SK-N-SH (cell line): ENCODE results near the gene DPY19L1. TPM values are rescaled to one million over a fixed set of nuclear protein-coding genes. Genes with fewer than 3 reads are reported as not detected.
"Not testable (repeated sequence)": the region's sequence is repeated elsewhere in the genome, so short reads cannot be mapped to it uniquely, and the experiment has no call there.

Experiments used
- CTCF ChIA-PET: fragments of 300-600, 350-600 bp; formaldehyde crosslinking; extraction: SDS; loops from one replicate; lab custom pipeline; 2021; lab: Yijun Ruan, JAX
- POLR2A ChIA-PET: fragments of 350-600 bp; sonication (Branson Sonifier 250); formaldehyde crosslinking; extraction: SDS; loops from one replicate; lab custom pipeline; 2020; ENCODE audit warnings: antibody characterized with exemption, inconsistent platforms; lab: Yijun Ruan, JAX
- DNase-seq: peaks from one replicate; pipeline ENCODE4 v3.0.0; 2012
- H2AFZ ChIP-seq: fragments of 200-600 bp; sonication (generic); 2 replicates; pipeline ENCODE4 v1.8.1; 2016; ENCODE audit warnings: antibody characterized with exemption, mild to moderate bottlenecking, low read depth
- H3F3A ChIP-seq: fragments of 200-600 bp; sonication (generic); replicated peaks from 2 replicates; pipeline ENCODE3; 2016; ENCODE audit warnings: antibody characterized with exemption, mild to moderate bottlenecking; ENCODE audit not compliant: insufficient read depth
- H3K27ac ChIP-seq, 2 experiments: fragments of 200-500 bp in 1 of 2; fragments of 200-600 bp in 1 of 2; sonication (Bioruptor generic) in 1 of 2; sonication (generic), shearing (Covaris generic) in 1 of 2; 2 replicates each; pipeline versions ENCODE4 v1.5.1 to v1.6.1; 2014 to 2016; ENCODE audit warnings: low read depth in 2 of 2, inconsistent platforms in 1 of 2, low read length in 1 of 2, mild to moderate bottlenecking in 1 of 2, mixed read lengths in 1 of 2
- H3K27me3 ChIP-seq: fragments of 200-600 bp; sonication (generic), shearing (Covaris generic); 2 replicates; pipeline ENCODE4 v1.6.1; 2016; ENCODE audit warnings: mixed run types; ENCODE audit not compliant: insufficient read depth
- H3K36me3 ChIP-seq, 2 experiments: fragments of 200-500 bp in 1 of 2; fragments of 200-600 bp in 1 of 2; sonication (Bioruptor generic) in 1 of 2; sonication (generic) in 1 of 2; replicated peaks in 1 of 2; 2 replicates each; pipeline versions ENCODE3 to v1.5.1; 2014 to 2016; ENCODE audit warnings: low read length in 1 of 2, mild to moderate bottlenecking in 1 of 2; ENCODE audit not compliant: insufficient read depth in 2 of 2, control insufficient read depth in 1 of 2
- H3K4me1 ChIP-seq, 2 experiments: fragments of 200-500 bp in 1 of 2; fragments of 200-600 bp in 1 of 2; sonication (Bioruptor generic) in 1 of 2; sonication (generic), shearing (Covaris generic) in 1 of 2; 2 replicates each; pipeline versions ENCODE4 v1.5.1 to v1.6.1; 2014 to 2016; ENCODE audit warnings: low read depth in 1 of 2, low read length in 1 of 2, mixed run types in 1 of 2; ENCODE audit not compliant: insufficient read depth in 2 of 2, control insufficient read depth in 1 of 2
- H3K4me2 ChIP-seq: fragments of 200-600 bp; sonication (generic), shearing (Covaris generic); 2 replicates; pipeline ENCODE4 v1.6.1; 2017; ENCODE audit warnings: mixed run types
- H3K4me3 ChIP-seq, 2 experiments: fragments of 200-500 bp in 1 of 2; fragments of 200-600 bp in 1 of 2; sonication (Bioruptor generic) in 1 of 2; sonication (generic), shearing (Covaris generic) in 1 of 2; 2 replicates each; pipeline versions ENCODE4 v1.5.1 to v1.8.1; 2014 to 2016; ENCODE audit warnings: low read depth in 2 of 2, inconsistent platforms in 1 of 2, low read length in 1 of 2, mild to moderate bottlenecking in 1 of 2, mixed read lengths in 1 of 2, moderate library complexity in 1 of 2
- H3K79me2 ChIP-seq: fragments of 200-600 bp; sonication (generic); 2 replicates; pipeline ENCODE4 v1.8.1; 2017; ENCODE audit warnings: mild to moderate bottlenecking; ENCODE audit not compliant: insufficient read depth
- H3K9ac ChIP-seq: fragments of 200-600 bp; sonication (generic); 2 replicates; pipeline ENCODE4 v1.6.1; 2017; ENCODE audit warnings: mixed run types
- H3K9me2 ChIP-seq: fragments of 200-600 bp; sonication (generic); 2 replicates; pipeline ENCODE4 v1.6.1; 2017; ENCODE audit warnings: mixed run types
- H3K9me3 ChIP-seq: fragments of 200-600 bp; sonication (generic); 2 replicates; pipeline ENCODE4 v1.6.1; 2017; ENCODE audit warnings: mixed run types, mild to moderate bottlenecking, moderate library complexity
- H4K20me1 ChIP-seq: fragments of 200-600 bp; sonication (generic); 2 replicates; pipeline ENCODE4 v1.6.1; 2017; ENCODE audit warnings: mild to moderate bottlenecking, mixed run types; ENCODE audit not compliant: insufficient read depth
- CHD2 ChIP-seq: fragments of 150-350 bp; IDR thresholded peaks from 2 replicates; pipeline ENCODE4 v1.6.1; 2018; ENCODE audit warnings: low read length; ENCODE audit not compliant: partially characterized antibody
- EP300 ChIP-seq, 2 experiments: IDR thresholded peaks; 2 replicates each; pipeline versions ENCODE4 v1.4.0 to v1.6.1; 2012; ENCODE audit warnings: borderline replicate concordance in 1 of 2, low read depth in 1 of 2, low read length in 1 of 2
- EZH2phosphoT487 ChIP-seq: fragments of 200-600 bp; sonication (generic); IDR thresholded peaks from 2 replicates; pipeline ENCODE4 v1.6.1; 2017; ENCODE audit warnings: low read depth, mixed run types, mild to moderate bottlenecking, antibody characterized with exemption, moderate library complexity, borderline replicate concordance
- FOXJ3 ChIP-seq: sonication (generic); formaldehyde crosslinking; IDR thresholded peaks from 2 replicates; pipeline ENCODE4 v1.5.1; 2020; ENCODE audit warnings: mild to moderate bottlenecking, missing genetic modification reagents
- GABPA ChIP-seq: IDR thresholded peaks from 2 replicates; pipeline ENCODE4 v1.4.0; 2012; ENCODE audit warnings: low read depth, mild to moderate bottlenecking
- GATA2 ChIP-seq: sonication (generic); formaldehyde crosslinking; IDR thresholded peaks from 2 replicates; pipeline ENCODE4 v1.5.0; 2020; ENCODE audit warnings: mild to moderate bottlenecking, missing genetic modification reagents
- MEF2A ChIP-seq: IDR thresholded peaks from 2 replicates; pipeline ENCODE4 v1.4.0; 2012; ENCODE audit warnings: low read depth, borderline replicate concordance
- MXI1 ChIP-seq: IDR thresholded peaks from 2 replicates; pipeline ENCODE4 v1.6.1; 2012; ENCODE audit warnings: mild to moderate bottlenecking, low read depth, low read length, improper control_type of control experiment
- POLR2AphosphoS5 ChIP-seq: IDR thresholded peaks from 2 replicates; pipeline ENCODE4 v1.6.1; 2012; ENCODE audit warnings: low read depth, low read length
- RAD21 ChIP-seq: IDR thresholded peaks from 2 replicates; pipeline ENCODE4 v1.6.1; 2012; ENCODE audit warnings: mild to moderate bottlenecking, low read length
- RCOR1 ChIP-seq: fragments of 150-350 bp; IDR thresholded peaks from 2 replicates; pipeline ENCODE4 v1.6.1; 2017; ENCODE audit warnings: antibody characterized with exemption, low read length
- RFX5 ChIP-seq: IDR thresholded peaks from 2 replicates; pipeline ENCODE4 v1.6.1; 2012; ENCODE audit warnings: mild to moderate bottlenecking, improper control_type of control experiment, low read length
- RXRA ChIP-seq: IDR thresholded peaks from 2 replicates; pipeline ENCODE4 v1.4.0; 2012; ENCODE audit warnings: low read depth, mild to moderate bottlenecking, borderline replicate concordance
- SMC3 ChIP-seq: IDR thresholded peaks from 2 replicates; pipeline ENCODE4 v1.6.1; 2012; ENCODE audit warnings: low read depth, low read length, improper control_type of control experiment
- TAF1 ChIP-seq: IDR thresholded peaks from 2 replicates; pipeline ENCODE4 v1.6.1; 2012; ENCODE audit warnings: low read depth, mild to moderate bottlenecking, low read length, moderate library complexity, borderline replicate concordance
- WGBS: methylation state at CpG from one replicate; pipeline ENCODE4 v1.1.6; 2017; ENCODE audit warnings: low lambda C conversion rate; 5-methylcytosine and 5-hydroxymethylcytosine counted together
- polyA plus RNA-seq, 3 experiments: library from polyadenylated mRNA; depleted of rRNA; stranded (reverse); fragments of >200 nt; gene quantifications; 2 replicates each; pipeline ENCODE4 v1.2.3, GENCODE V29; 2012
- TF ChIP-seq, protein P1 (sequence below): IDR thresholded peaks from 2 replicates; pipeline ENCODE4; 2012
- TF ChIP-seq, protein P2 (sequence below): IDR thresholded peaks from 2 replicates; pipeline ENCODE4 v1.4.0; 2012; ENCODE audit warnings: low read depth, borderline replicate concordance
- TF ChIP-seq, protein P3 (sequence below): IDR thresholded peaks from 2 replicates; pipeline ENCODE4 v1.4.0; 2012; ENCODE audit warnings: low read depth
- TF ChIP-seq, protein P4 (sequence below): fragments of 150-350 bp; IDR thresholded peaks from 2 replicates; pipeline ENCODE4 v1.6.1; 2016; ENCODE audit warnings: mild to moderate bottlenecking, low read depth, low read length

Gene DPY19L1
- polyA plus RNA-seq, 1 of the 3 experiments (the other 2 are of a cell fraction), result 27.7 TPM

DNA sequence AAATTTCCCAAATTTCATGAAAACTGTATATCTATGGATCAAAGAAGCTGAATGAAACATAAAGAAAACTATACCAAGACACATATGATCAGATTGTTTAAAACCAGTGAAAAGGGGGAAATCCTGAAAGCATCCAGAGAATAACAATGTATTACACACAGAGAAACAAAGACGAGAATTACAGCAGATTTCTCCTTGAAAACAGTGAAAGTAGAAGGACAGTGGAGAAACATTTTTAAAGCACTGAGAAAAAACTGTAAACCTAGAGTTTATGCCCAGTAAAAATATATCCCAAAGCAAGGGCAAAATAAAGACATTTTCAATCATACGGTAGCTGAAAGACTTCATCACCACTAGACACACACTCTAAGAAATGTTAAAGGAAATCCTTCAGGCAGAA lies 121.0 kb downstream of the DPY19L1 start:
- H3K27me3 ChIP-seq, result no peaks in the 10 kb centered on the region
- no peaks in the 10 kb centered on the region for H3K79me2 ChIP-seq
- TF ChIP-seq, protein P1, sequence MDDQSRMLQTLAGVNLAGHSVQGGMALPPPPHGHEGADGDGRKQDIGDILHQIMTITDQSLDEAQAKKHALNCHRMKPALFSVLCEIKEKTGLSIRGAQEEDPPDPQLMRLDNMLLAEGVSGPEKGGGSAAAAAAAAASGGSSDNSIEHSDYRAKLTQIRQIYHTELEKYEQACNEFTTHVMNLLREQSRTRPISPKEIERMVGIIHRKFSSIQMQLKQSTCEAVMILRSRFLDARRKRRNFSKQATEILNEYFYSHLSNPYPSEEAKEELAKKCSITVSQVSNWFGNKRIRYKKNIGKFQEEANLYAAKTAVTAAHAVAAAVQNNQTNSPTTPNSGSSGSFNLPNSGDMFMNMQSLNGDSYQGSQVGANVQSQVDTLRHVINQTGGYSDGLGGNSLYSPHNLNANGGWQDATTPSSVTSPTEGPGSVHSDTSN, result no peak
- TF ChIP-seq TAF1, result no peak
- TF ChIP-seq RCOR1, result no peak
- TF ChIP-seq, all 33 proteins: peak for 0
- H3K4me3 ChIP-seq, result no peak overlapping the region
- no peaks in the 10 kb centered on the region for H3K4me1 ChIP-seq
- DNase-seq, result no peak
- WGBS, result 71% methylated on average over 2 of the region's 2 CpGs
- no peaks in the 10 kb centered on the region for H4K20me1 ChIP-seq
- 0 out of 2 replicates have a peak, but pooled peaks cover 7% of the 10 kb centered on the region for H3K9me3 ChIP-seq
- H3K4me2 ChIP-seq, result no peak overlapping the region
- H3K9me2 ChIP-seq, result no peaks in the 10 kb centered on the region
- H3K27ac ChIP-seq, result no peak overlapping the region
- no peaks in the 10 kb centered on the region for H3F3A ChIP-seq
- no peak overlapping the region for H2AFZ ChIP-seq
- CTCF ChIA-PET, result no interaction called here
- no peak overlapping the region for H3K9ac ChIP-seq
- POLR2A ChIA-PET, result no interaction called here
- H3K36me3 ChIP-seq, result no peaks in the 10 kb centered on the region

DNA sequence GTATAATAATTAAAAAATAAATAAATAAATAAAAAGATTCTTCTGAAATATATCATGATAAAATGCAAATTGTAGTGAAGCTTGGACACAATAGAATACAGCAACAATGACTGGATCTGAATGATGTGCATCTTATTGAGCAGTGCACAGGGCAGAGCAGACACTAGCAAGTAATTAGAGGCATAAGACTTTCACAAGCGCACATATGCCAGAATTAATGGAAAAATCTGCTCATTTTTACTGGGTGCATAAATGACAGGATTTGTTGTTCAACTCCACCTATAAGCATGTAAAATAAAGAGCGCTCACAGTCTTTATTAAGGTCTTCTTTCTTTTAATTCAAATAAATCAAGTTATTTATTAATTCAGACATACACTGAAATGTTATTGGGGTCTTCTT lies 125.0 kb downstream of the DPY19L1 start:
- Histone ChIP-seq H3K4me2 (no peak overlapping the region), H2AFZ (no peak overlapping the region), H3K9me3 (0 out of 2 replicates have a peak, but pooled peaks cover 7% of the 10 kb centered on the region), H3K4me1 (no peaks in the 10 kb centered on the region), H4K20me1 (no peaks in the 10 kb centered on the region), H3K9me2 (no peaks in the 10 kb centered on the region), H3K4me3 (no peak overlapping the region), H3F3A (no peaks in the 10 kb centered on the region), H3K79me2 (no peaks in the 10 kb centered on the region), H3K9ac (no peak overlapping the region), H3K27me3 (no peaks in the 10 kb centered on the region), H3K27ac (no peak overlapping the region), H3K36me3 (no peaks in the 10 kb centered on the region)
- no peak for DNase-seq
- TF ChIP-seq SMC3 (no peak), MXI1 (no peak), POLR2AphosphoS5 (no peak), EZH2phosphoT487 (no peak), CHD2 (no peak), FOXJ3 (no peak), GATA2 (no peak), RXRA (no peak), EP300 (IDR thresholded peaks at IDR 0.05; ENCODE audit: borderline replicate concordance in 1 of 2, low read depth in 1 of 2, low read length in 1 of 2) (no peak), GABPA (no peak), RFX5 (no peak), RAD21 (no peak), MEF2A (no peak)
- TF ChIP-seq, protein P2, sequence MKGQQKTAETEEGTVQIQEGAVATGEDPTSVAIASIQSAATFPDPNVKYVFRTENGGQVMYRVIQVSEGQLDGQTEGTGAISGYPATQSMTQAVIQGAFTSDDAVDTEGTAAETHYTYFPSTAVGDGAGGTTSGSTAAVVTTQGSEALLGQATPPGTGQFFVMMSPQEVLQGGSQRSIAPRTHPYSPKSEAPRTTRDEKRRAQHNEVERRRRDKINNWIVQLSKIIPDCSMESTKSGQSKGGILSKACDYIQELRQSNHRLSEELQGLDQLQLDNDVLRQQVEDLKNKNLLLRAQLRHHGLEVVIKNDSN, result no peak
- TF ChIP-seq, protein P1, result no peak
- TF ChIP-seq, protein P3, sequence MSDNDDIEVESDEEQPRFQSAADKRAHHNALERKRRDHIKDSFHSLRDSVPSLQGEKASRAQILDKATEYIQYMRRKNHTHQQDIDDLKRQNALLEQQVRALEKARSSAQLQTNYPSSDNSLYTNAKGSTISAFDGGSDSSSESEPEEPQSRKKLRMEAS, result no peak
- TF ChIP-seq, protein P4, sequence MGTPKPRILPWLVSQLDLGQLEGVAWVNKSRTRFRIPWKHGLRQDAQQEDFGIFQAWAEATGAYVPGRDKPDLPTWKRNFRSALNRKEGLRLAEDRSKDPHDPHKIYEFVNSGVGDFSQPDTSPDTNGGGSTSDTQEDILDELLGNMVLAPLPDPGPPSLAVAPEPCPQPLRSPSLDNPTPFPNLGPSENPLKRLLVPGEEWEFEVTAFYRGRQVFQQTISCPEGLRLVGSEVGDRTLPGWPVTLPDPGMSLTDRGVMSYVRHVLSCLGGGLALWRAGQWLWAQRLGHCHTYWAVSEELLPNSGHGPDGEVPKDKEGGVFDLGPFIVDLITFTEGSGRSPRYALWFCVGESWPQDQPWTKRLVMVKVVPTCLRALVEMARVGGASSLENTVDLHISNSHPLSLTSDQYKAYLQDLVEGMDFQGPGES, result no peak
- WGBS, result 63% methylated on average over 2 of the region's 2 CpGs
- POLR2A ChIA-PET, result no interaction called here
- CTCF ChIA-PET, result no interaction called here

DNA sequence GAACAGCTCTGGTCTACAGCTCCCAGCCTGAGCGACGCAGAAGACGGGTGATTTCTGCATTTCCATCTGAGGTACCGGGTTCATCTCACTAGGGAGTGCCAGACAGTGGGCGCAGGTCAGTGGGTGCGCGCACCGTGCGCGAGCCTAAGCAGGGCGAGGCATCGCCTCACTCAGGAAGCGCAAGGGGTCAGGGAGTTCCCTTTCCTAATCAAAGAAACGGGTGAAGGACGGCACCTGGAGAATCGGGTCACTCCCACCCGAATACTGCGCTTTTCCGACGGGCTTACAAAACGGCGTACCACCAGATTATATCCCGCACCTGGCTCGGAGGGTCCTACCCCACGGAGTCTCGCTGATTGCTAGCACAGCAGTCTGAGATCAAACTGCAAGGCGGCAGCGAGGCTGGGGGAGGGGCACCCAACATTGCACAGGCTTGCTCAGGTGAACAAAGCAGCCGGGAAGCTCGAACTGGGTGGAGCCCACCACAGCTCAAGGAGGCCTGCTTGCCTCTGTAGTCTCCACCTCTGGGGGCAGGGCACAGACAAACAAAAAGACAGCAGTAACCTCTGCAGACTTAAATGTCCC lies 130.9 kb downstream of the DPY19L1 start:
- H3F3A ChIP-seq, H3K27ac ChIP-seq, H2AFZ ChIP-seq, CTCF ChIA-PET, H3K79me2 ChIP-seq, DNase-seq, POLR2A ChIA-PET, H3K27me3 ChIP-seq, H3K9ac ChIP-seq, H3K9me2 ChIP-seq, H3K4me1 ChIP-seq, H3K36me3 ChIP-seq, H4K20me1 ChIP-seq, H3K9me3 ChIP-seq: not testable (repeated sequence)
- Histone ChIP-seq H3K4me2 (peak overlapping the region; percentile 34; the same call in 1 of the 2 replicates), H3K4me3 (peak overlapping the region; percentile 34 to 56)
- 33% methylated on average over 11 of the region's 30 CpGs for WGBS
